Natural killer cell treated with Interleukin-12 subunit alpha and Interleukin-12 subunit beta and Interleukin-15 and Interleukin-18, amount 100 ng/mL, for 72 hours (primary cell): ENCODE measurements around the gene PPFIA1. TPM values are rescaled to one million over a fixed set of nuclear protein-coding genes. Genes with fewer than 3 reads are reported as not detected.

Source experiments
- ATAC-seq, 2 donors: fragments of 150-1000 bp; cut with Tn5 transposase in 1 of 2; sonication (Bioruptor Pico), chemical (Tn5 transposase) in 1 of 2; 2 replicates each; pipeline ENCODE4 v1.10.0; 2021
- DNase-seq: peaks from one replicate; pipeline ENCODE4 v3.0.0; 2022; ENCODE audit warnings: low spot score
- H3K27ac Mint-ChIP-seq, 2 donors: 1 replicate in 1 of 2; 2 replicates in 1 of 2; pipeline ENCODE4 v1.8.0; 2022; ENCODE audit warnings: mixed read lengths in 2 of 2, mild to moderate bottlenecking in 1 of 2, moderate library complexity in 1 of 2
- H3K27me3 Mint-ChIP-seq, 2 donors: 1 replicate in 1 of 2; 2 replicates in 1 of 2; pipeline ENCODE4 v1.8.0; 2022; ENCODE audit warnings: mixed read lengths in 2 of 2
- H3K36me3 Mint-ChIP-seq: one replicate; pipeline ENCODE4 v1.8.0; 2022; ENCODE audit warnings: mixed read lengths
- H3K4me1 Mint-ChIP-seq, 2 donors: 1 replicate in 1 of 2; 2 replicates in 1 of 2; pipeline ENCODE4 v1.8.0; 2022; ENCODE audit warnings: low read depth in 2 of 2, mixed read lengths in 2 of 2, mild to moderate bottlenecking in 1 of 2
- H3K4me3 Mint-ChIP-seq: one replicate; pipeline ENCODE4 v1.8.0; 2022; ENCODE audit warnings: mixed read lengths
- H3K9me3 Mint-ChIP-seq: 2 replicates; pipeline ENCODE4 v1.8.0; 2022; ENCODE audit warnings: mixed read lengths
- total RNA-seq, 2 donors: library from RNA; stranded (reverse); gene quantifications; one replicate each; pipeline ENCODE4 v1.2.3, GENCODE V29; 2022

The PPFIA1 gene
- total RNA-seq, 2 donors from 2014 or later, result 43.4 to 60.0 TPM

- no peaks in the 10 kb centered on the region for H3K9me3 Mint-ChIP-seq
- no peak overlapping the region for H3K4me3 Mint-ChIP-seq
- H3K36me3 Mint-ChIP-seq, result no peaks in the 10 kb centered on the region
- H3K27ac Mint-ChIP-seq, result no peak overlapping the region
- ATAC-seq, result no peak
- H3K27me3 Mint-ChIP-seq, result peaks cover 45 to 66% of the 10 kb centered on the region in 2 donors
- peaks cover 18 to 31% of the 10 kb centered on the region in 2 donors for H3K4me1 Mint-ChIP-seq
- no peak for DNase-seq
These were observed 149.5 kb downstream of the PPFIA1 start for GRCh38 chr11:70420008-70420464.

GRCh38 chr11:70420496-70420895 is 150.0 kb downstream of the PPFIA1 start:
- Mint-ChIP-seq H3K27ac (no peak overlapping the region), H3K9me3 (no peaks in the 10 kb centered on the region), H3K36me3 (no peaks in the 10 kb centered on the region), H3K4me3 (no peak overlapping the region), H3K4me1 (peaks cover 22 to 36% of the 10 kb centered on the region in 2 donors), H3K27me3 (peaks cover 48 to 61% of the 10 kb centered on the region in 2 donors)
- DNase-seq, result no peak
- ATAC-seq, result no peak

- Mint-ChIP-seq H3K27me3 (peaks cover 49 to 56% of the 10 kb centered on the region in 2 donors), H3K9me3 (no peaks in the 10 kb centered on the region), H3K27ac (no peak overlapping the region), H3K36me3 (no peaks in the 10 kb centered on the region), H3K4me3 (no peak overlapping the region), H3K4me1 (peaks cover 28 to 39% of the 10 kb centered on the region in 2 donors)
- ATAC-seq (no peak), DNase-seq (no peak)
These were observed 150.6 kb downstream of the PPFIA1 start for GRCh38 chr11:70421123-70421522.

- Mint-ChIP-seq H3K9me3 (no peaks in the 10 kb centered on the region), H3K36me3 (no peaks in the 10 kb centered on the region), H3K4me1 (peaks cover 28 to 36% of the 10 kb centered on the region in 2 donors), H3K27me3 (peaks cover 51 to 55% of the 10 kb centered on the region in 2 donors), H3K4me3 (no peak overlapping the region), H3K27ac (peak overlapping the region in 1 of 2 donors; percentile 37)
- DNase-seq, result no peak
- ATAC-seq, result no peak
These were observed 152.4 kb downstream of the PPFIA1 start for GRCh38 chr11:70422692-70423522.

GRCh38 chr11:70423523-70424505 is 153.3 kb downstream of the PPFIA1 start:
- Mint-ChIP-seq H3K4me3 (peak overlapping the region; percentile 58), H3K9me3 (no peaks in the 10 kb centered on the region), H3K27me3 (peaks cover 50 to 57% of the 10 kb centered on the region in 2 donors), H3K36me3 (no peaks in the 10 kb centered on the region), H3K27ac (peak overlapping the region; percentile 82 to 94), H3K4me1 (peaks cover 28 to 37% of the 10 kb centered on the region in 2 donors)
- ATAC-seq (peak; percentile 86 to 88), DNase-seq (peak; percentile 83)

GRCh38 chr11:70424765-70425344 is 154.4 kb downstream of the PPFIA1 start:
- Mint-ChIP-seq H3K4me3 (peak overlapping the region; percentile 39), H3K9me3 (no peaks in the 10 kb centered on the region), H3K27ac (peak overlapping the region; percentile 82 to 94), H3K27me3 (peaks cover 48 to 58% of the 10 kb centered on the region in 2 donors), H3K36me3 (no peaks in the 10 kb centered on the region), H3K4me1 (peaks cover 28 to 39% of the 10 kb centered on the region in 2 donors)
- ATAC-seq (peak; percentile 68 to 83), DNase-seq (peak; percentile 69)

- peaks cover 45 to 54% of the 10 kb centered on the region in 2 donors for H3K27me3 Mint-ChIP-seq
- H3K27ac Mint-ChIP-seq, result no peak overlapping the region
- ATAC-seq (no peak), DNase-seq (no peak)
- H3K9me3 Mint-ChIP-seq, result no peaks in the 10 kb centered on the region
- H3K36me3 Mint-ChIP-seq, result no peaks in the 10 kb centered on the region
- H3K4me3 Mint-ChIP-seq, result no peak overlapping the region
- H3K4me1 Mint-ChIP-seq, result peaks cover 34 to 50% of the 10 kb centered on the region in 2 donors
These were observed 156.9 kb downstream of the PPFIA1 start for GRCh38 chr11:70427436-70427835.

- DNase-seq, result no peak
- peak overlapping the region; percentile 32 to 69 for H3K27ac Mint-ChIP-seq
- peaks cover 46 to 50% of the 10 kb centered on the region in 2 donors for H3K27me3 Mint-ChIP-seq
- no peaks in the 10 kb centered on the region for H3K36me3 Mint-ChIP-seq
- no peak for ATAC-seq
- H3K9me3 Mint-ChIP-seq, result no peaks in the 10 kb centered on the region
- no peak overlapping the region for H3K4me3 Mint-ChIP-seq
- peaks cover 27 to 41% of the 10 kb centered on the region in 2 donors for H3K4me1 Mint-ChIP-seq
These were observed 158.4 kb downstream of the PPFIA1 start for GRCh38 chr11:70428701-70429427.

GRCh38 chr11:70429428-70429705 is 158.9 kb downstream of the PPFIA1 start:
- ATAC-seq (no peak), DNase-seq (no peak)
- H3K4me3 Mint-ChIP-seq, result no peak overlapping the region
- peaks cover 46 to 48% of the 10 kb centered on the region in 2 donors for H3K27me3 Mint-ChIP-seq
- H3K27ac Mint-ChIP-seq, result no peak overlapping the region
- H3K4me1 Mint-ChIP-seq, result peaks cover 22 to 36% of the 10 kb centered on the region in 2 donors
- H3K9me3 Mint-ChIP-seq, result no peaks in the 10 kb centered on the region
- H3K36me3 Mint-ChIP-seq, result no peaks in the 10 kb centered on the region

GRCh38 chr11:70429724-70430521 is 159.4 kb downstream of the PPFIA1 start:
- ATAC-seq (peak; percentile 57 to 64), DNase-seq (no peak)
- peaks cover 44 to 50% of the 10 kb centered on the region in 2 donors for H3K27me3 Mint-ChIP-seq
- no peaks in the 10 kb centered on the region for H3K36me3 Mint-ChIP-seq
- H3K9me3 Mint-ChIP-seq, result no peaks in the 10 kb centered on the region
- H3K4me3 Mint-ChIP-seq, result no peak overlapping the region
- H3K4me1 Mint-ChIP-seq, result peaks cover 18 to 30% of the 10 kb centered on the region in 2 donors
- H3K27ac Mint-ChIP-seq, result no peak overlapping the region

- H3K4me3 Mint-ChIP-seq, result no peak overlapping the region
- DNase-seq (no peak), ATAC-seq (no peak)
- no peak overlapping the region for H3K27ac Mint-ChIP-seq
- no peaks in the 10 kb centered on the region for H3K36me3 Mint-ChIP-seq
- H3K27me3 Mint-ChIP-seq, result peaks cover 44 to 46% of the 10 kb centered on the region in 2 donors
- no peaks in the 10 kb centered on the region for H3K9me3 Mint-ChIP-seq
- peaks cover 8 to 20% of the 10 kb centered on the region in 2 donors for H3K4me1 Mint-ChIP-seq
These were observed 160.4 kb downstream of the PPFIA1 start for GRCh38 chr11:70430671-70431574.
